CD4-positive, alpha-beta T cell treated with Interleukin-2 at 100 ng/mL for 4 hours (primary cell): ENCODE measurements around the gene CD44.

ENCODE experiments used
- DNase-seq: peaks from one replicate; pipeline ENCODE4 v3.0.0-alpha.2; 2020; ENCODE audit warnings: low spot score

Gene CD44

GRCh38 chr11:35237860-35238715, 99.1 kb downstream of the CD44 start:
- DNase-seq: peak; percentile 74

- no peak for DNase-seq
Observed at GRCh38 chr11:35238882-35239281, 99.9 kb downstream of the CD44 start.

DNA sequence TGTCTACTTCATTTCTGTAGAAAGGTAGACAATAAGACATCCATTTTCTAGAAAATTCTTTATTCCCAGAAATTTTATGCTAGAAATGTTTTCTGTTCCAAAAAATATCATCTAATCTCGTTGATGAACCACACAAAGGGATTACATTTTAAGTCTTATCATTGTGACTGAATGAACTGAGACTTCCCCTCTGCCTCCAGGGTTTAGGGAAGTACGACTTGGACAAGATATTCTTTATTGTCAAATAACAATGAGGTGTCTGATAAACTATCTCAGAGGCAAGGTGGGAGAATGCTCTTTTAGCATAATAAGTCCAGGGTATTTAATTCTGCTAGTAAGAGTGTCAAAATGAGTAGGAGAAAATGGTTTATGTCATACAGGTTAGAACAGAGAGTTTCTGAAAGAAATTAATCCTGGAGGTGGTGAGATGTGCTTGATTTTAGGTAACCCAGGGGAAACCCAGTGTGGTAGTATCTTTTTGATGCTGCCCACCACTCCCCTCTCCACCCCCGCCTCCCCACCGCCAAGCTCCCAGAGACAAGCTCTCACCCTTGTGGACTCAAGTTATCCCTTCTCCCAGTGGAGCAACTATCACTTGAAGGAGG, 100.6 kb downstream of the CD44 start:
- DNase-seq: no peak

DNA sequence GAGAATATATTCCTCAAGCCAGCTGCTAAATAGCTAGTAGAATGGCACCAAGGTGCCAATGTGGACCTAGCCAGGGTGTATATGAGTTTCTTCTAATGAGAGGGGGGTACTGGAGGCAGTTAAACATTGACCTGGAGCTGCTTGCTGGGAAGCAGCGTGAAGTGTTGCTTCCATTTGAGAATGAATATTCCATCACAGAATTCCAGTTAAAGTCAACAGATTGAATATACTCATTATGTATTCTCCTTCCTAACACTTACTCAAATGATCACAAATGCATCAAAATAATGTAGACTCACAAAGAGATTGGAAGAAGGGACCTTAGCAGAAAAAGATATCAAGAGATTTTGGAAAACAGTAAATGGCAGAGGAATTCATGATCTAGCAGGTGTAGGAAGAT, 102.1 kb downstream of the CD44 start:
- DNase-seq: no peak

- no peak for DNase-seq
Observed at GRCh38 chr11:35241531-35241930, 102.6 kb downstream of the CD44 start.

DNA sequence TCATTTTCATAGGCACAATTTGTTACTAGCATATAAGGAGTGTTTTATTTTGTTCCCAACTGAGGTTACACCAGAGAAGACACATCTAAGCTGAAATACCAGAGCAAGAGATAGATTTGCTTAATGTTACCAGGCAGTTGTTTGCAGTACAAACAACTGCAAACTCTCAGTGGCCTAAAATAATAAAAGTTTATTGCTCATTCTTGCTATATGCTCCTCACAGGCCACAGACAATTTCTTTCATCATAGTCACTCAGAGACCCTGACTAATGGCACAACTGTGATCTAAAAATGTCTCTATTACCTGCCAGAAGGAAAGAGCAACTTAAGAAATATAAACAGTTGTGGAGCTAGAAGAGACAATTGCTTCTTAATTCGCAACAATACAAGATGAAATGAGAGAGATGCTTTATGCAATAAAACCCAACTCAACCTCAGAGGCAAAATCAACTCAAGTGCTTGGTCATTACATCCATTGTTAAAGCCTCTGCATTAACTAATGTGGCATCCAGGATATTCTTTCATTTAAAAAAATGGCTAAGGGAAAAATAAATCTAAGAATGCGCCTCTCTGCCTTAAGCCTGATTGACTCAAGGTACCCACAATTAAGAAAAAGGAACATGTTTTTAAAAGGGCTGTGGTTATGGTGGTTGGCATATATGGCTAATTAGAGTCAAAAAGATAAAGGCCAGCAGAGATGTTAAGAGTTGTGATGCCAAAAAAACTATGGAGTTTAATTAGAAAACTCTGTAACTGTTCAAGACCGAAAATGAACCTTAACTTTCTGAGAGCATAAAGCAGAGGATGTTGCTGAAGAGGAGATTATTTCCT, 103.7 kb downstream of the CD44 start:
- no peak for DNase-seq

DNA sequence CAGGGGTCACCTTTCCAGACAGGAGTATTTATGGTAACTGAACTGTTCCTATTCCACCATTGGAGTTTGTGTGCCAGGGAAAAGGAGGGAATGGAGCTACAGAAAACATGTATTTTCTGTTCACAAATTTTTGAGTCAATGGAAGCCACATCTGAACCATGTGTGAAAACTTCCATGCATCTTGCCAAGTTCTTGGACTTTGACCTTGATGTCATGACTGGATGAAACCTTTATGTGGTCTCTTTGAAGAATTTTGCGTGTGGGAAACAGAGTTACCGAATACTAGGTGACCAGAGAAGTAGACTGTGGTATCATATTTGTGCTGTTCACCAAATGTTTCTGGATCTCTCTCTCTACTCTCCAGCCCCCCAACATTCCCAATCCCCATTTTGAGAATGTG, 104.8 kb downstream of the CD44 start:
- DNase-seq: no peak

DNA sequence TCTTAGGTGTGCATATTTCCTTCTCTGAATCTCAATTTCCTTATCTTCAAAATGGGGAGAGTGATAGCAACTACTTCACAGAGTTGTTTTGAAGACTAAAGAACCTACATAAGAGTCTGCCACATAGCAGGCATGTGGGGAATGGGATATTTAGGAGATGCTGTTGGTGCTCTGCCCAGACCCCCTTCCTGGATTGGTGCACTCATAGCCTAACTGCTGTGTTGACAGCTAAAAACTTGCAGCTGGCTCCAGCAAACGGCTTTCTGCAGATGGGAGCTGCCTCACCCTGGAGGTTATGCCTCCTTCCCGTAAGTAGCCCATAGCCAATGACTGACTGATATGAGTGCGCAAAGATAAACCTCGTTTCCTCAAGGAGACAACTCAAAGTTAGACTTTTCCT, 106.1 kb downstream of the CD44 start:
- no peak for DNase-seq

DNA sequence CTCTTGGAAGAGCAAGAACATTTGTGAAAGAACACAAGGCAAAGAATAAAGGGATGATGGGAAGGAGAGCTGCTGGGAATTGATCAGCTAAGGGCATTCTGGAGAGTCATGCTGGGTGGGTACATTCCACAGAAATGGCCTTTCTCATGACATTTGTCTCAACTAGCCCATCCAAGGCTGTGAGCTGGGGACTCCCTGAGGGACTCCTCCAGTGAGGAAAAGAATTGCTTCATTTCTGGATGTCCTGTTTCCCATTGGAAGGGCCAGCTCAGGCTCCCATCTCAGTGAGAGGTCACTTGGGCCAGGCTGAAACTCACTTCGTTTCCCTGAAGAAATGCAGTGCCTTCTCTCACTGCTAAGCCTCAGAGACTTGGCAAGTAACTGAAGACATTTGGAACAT, 106.8 kb downstream of the CD44 start:
- no peak for DNase-seq

DNA sequence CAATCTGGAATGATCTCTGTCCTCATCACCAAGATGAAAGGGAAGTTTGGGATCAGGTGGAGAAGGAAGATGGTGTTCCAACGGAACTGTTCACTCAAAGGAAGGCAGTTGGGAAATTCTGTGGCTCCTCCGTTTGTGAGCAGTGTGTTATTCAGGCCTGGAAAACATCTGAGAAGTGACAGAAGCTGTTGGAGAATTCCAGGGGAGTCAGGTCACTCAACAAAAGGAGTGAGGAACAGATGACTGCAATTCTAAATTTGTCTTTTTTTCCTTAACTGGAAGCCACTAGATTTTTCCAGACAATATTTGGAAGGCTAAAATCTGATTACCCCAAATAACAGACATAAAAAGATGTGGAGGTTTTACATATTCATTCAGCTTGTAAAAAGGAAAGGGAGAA, 107.8 kb downstream of the CD44 start:
- no peak for DNase-seq

DNA sequence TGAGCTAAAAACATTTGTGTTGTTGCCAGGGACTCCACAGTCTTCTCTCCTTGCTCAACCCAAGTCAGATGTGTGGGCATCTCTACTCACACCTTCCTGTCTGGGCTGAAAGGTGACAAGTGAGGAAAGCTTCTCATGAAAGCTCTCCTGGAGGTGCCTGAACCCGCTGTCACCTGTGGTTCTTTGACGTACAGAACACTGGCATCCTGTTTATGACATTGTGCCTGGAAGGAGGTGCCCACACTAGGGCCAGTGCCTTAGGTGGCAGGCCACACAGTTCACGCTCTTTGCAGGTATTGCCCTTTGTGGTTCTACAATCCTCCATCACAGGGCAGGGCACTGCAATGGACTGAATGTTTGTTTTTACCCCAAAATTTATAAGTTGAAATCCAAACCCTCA, 108.5 kb downstream of the CD44 start:
- DNase-seq: peak; percentile 82

- no peak for DNase-seq
Observed at GRCh38 chr11:35247863-35248262, 108.9 kb downstream of the CD44 start.

- DNase-seq: no peak
Observed at GRCh38 chr11:35248558-35249323, 109.8 kb downstream of the CD44 start.

DNA sequence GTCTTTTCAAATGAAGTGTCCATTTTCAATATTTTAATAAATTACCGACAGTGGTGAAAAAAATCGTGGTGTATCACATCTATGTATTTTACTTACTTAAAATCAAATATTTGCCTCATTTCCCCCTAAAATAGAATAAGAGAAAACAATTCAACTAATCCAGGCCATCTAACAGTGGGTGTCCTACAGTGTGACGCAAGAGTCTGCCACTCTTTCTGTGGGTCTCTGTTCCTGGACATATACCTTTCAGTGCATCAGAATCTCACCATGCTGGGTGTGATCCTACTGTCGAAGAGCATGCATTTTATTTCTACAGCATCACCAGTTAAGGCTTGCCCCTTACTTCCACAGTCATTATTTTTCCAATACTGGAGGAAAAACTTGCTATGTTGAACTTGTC, 111.2 kb downstream of the CD44 start:
- DNase-seq: no peak

- no peak for DNase-seq
Observed at GRCh38 chr11:35250621-35251020, 111.7 kb downstream of the CD44 start.

- DNase-seq: no peak
Observed at GRCh38 chr11:35253237-35253636, 114.3 kb downstream of the CD44 start.

DNA sequence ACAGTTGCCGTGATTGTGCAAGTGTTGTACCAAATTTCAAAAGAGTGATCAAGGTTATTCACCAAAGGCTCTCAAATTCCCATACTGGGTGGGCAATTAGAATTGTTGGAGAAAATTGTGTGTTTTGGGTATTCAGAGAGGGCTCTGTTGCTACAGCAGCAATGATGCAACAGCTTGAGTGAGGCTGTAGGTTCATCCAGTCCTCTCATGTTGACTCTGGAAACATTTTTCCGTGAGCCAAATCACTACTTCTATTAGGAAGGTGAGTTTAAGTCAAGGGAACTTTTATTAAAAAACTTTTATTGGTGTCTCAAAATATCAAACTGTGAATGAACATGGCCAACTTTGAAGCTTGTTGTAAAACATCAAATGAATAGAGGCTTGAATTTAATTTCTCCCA, 116.5 kb downstream of the CD44 start:
- DNase-seq: no peak

- no peak for DNase-seq
Observed at GRCh38 chr11:35256296-35256695, 117.3 kb downstream of the CD44 start.

- peak; percentile 51 for DNase-seq
Observed at GRCh38 chr11:35257281-35257680, 118.3 kb downstream of the CD44 start.

GRCh38 chr11:35259529-35259928, 120.6 kb downstream of the CD44 start:
- no peak for DNase-seq

- no peak for DNase-seq
Observed at GRCh38 chr11:35260342-35260985, 121.5 kb downstream of the CD44 start.

DNA sequence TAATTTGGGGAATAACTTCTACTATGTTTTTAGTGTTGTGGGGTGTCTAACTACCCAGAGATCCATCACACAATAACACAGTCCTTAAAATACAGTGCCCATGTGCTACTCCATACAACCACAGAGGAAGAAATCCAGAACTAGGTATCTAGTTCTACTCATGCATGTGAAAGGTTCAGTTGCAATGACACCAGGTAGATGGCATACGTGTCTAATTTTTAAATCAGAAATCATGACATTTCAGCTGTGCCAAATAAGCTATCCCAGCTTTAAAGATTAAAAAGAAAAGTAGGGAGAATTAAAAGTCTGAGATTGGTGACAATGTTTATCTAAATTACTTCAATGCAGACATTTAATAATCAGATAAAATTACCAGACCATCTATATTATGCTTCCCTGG, 122.2 kb downstream of the CD44 start:
- DNase-seq: no peak
